GM13977 (cell line): ENCODE measurements around the gene CDH23.

Experiments used
- DNase-seq: peaks from one replicate; pipeline ENCODE4 v3.0.0; 2012; ENCODE audit warnings: low spot score
- CTCF ChIP-seq: IDR thresholded peaks from 2 replicates; pipeline ENCODE4 v1.5.1; 2012; ENCODE audit warnings: mild to moderate bottlenecking, control low read depth; ENCODE audit not compliant: insufficient read depth; ENCODE audit errors: extremely low read depth, missing control alignments
- in situ Hi-C: fragments of 300-500 bp; cut with MboI; formaldehyde crosslinking; loops from one replicate; pipeline ENCODE4 v1.12.0; 2022; ENCODE audit warnings: low sequenced_read_pairs, low pct_unique_long_range_greater_than_20kb, mixed read lengths, inconsistent platforms; ENCODE audit not compliant: unreplicated experiment

Gene CDH23

GRCh38 chr10:71554671-71555070 is 158.0 kb downstream of the CDH23 start:
- no peak for TF ChIP-seq CTCF
- in situ Hi-C loops, result no loop called here
- DNase-seq, result no peak

DNA sequence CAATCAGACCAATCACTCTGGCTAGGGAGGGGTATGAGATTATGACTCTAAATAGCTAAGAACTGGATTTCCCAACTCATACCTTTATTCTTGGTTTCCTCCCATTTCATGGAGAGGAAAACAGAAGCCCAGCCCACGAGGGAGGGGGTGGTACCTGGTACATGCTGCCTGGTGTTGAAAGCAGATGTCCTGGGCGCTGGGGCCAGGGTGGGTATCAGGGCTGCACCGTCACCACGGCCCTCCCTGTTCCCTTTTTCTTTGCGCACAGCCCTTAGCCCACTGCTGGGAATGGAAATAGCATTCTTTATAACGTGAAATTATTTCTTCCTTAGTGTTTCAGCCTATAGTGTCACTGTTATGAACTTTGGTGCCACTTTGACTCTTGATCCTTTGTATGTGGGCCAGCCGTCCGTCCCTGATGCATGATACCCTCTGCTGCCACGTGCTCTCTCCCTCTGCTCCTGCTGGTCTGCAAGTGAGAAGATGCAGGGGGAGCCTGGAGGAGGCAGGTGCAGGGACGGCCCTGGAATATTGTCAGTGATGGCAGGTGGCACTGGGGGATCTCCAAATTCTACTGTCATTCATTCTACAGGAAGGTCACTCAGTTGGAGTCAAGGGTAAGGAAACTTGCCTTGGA is 158.5 kb downstream of the CDH23 start:
- DNase-seq, result no peak
- no peak for TF ChIP-seq CTCF
- in situ Hi-C loops, result no loop called here

GRCh38 chr10:71555724-71556119 is 159.0 kb downstream of the CDH23 start:
- in situ Hi-C loops, result no loop called here

GRCh38 chr10:71558991-71559390 is 162.3 kb downstream of the CDH23 start:
- in situ Hi-C loops, result no loop called here
- DNase-seq, result no peak
- TF ChIP-seq CTCF, result no peak

More at GRCh38 chr10:71555724-71556119, 159.0 kb downstream of the CDH23 start:
- DNase-seq, result no peak
- no peak for TF ChIP-seq CTCF

- in situ Hi-C loops, result loop anchor here (10.0 kb wide), 1 partner anchor 246 kb away; the partner anchor contains the start of gene SLC29A3
- no peak for TF ChIP-seq CTCF
- DNase-seq, result no peak
Observed at GRCh38 chr10:71561003-71561574, 164.4 kb downstream of the CDH23 start.

GRCh38 chr10:71562181-71562580 is 165.5 kb downstream of the CDH23 start:
- no peak for DNase-seq
- in situ Hi-C loops, result loop anchor here (10.0 kb wide), 1 partner anchor 247 kb away; the partner anchor contains the start of gene SLC29A3
- TF ChIP-seq CTCF, result no peak
